WTC11 (cell line): ENCODE results near the gene GH2. TPM values are rescaled to one million over a fixed set of nuclear protein-coding genes. Genes with fewer than 3 reads are reported as not detected.

Source experiments
- ATAC-seq: fragments of 200-7000 bp; cut with Tn5 transposase; 2 replicates; pipeline ENCODE4 v1.10.0; 2021; ENCODE audit warnings: mild to moderate bottlenecking, moderate library complexity
- CTCF ChIA-PET: fragments of 300-600 bp; sonication (Branson Sonifier 250); formaldehyde crosslinking; loops from one replicate; lab custom pipeline; 2021; ENCODE audit warnings: antibody characterized with exemption; lab: Charles Lee
- POLR2A ChIA-PET: fragments of 350-600 bp; sonication (Branson Sonifier 250); formaldehyde crosslinking; loops from one replicate; lab custom pipeline; 2021; ENCODE audit warnings: antibody characterized with exemption; lab: Charles Lee
- DNase-seq: peaks from one replicate; pipeline ENCODE4 v3.0.0; 2021; ENCODE audit warnings: low spot score
- H3K27ac Mint-ChIP-seq: 2 replicates; pipeline ENCODE4 v1.8.0; 2021; ENCODE audit warnings: mixed read lengths
- H3K27me3 Mint-ChIP-seq: 2 replicates; pipeline ENCODE4 v1.8.0; 2021; ENCODE audit warnings: low read depth, mild to moderate bottlenecking, moderate library complexity, mixed read lengths
- H3K36me3 Mint-ChIP-seq: 2 replicates; pipeline ENCODE4 v1.8.0; 2021; ENCODE audit warnings: mixed read lengths
- H3K4me1 Mint-ChIP-seq: 2 replicates; pipeline ENCODE4 v1.8.0; 2022; ENCODE audit warnings: mixed read lengths
- H3K4me3 Mint-ChIP-seq: 2 replicates; pipeline ENCODE4 v1.8.0; 2021; ENCODE audit warnings: mild to moderate bottlenecking, moderate library complexity, mixed read lengths
- H3K9me3 Mint-ChIP-seq: 2 replicates; pipeline ENCODE4 v1.8.0; 2021; ENCODE audit warnings: mixed read lengths
- total RNA-seq: library from RNA; stranded (reverse); gene quantifications from 3 replicates; pipeline ENCODE4 v1.2.3, GENCODE V29; 2021
- TF ChIP-seq, protein P1 (sequence below): sonication (generic); formaldehyde crosslinking; IDR thresholded peaks from 2 replicates; pipeline ENCODE4 v1.8.1; 2022; ENCODE audit warnings: mild to moderate bottlenecking, missing genetic modification reagents, moderate library complexity, borderline replicate concordance

Gene GH2
- total RNA-seq, 1 experiment from 2014 or later, result 0.35 TPM

DNA sequence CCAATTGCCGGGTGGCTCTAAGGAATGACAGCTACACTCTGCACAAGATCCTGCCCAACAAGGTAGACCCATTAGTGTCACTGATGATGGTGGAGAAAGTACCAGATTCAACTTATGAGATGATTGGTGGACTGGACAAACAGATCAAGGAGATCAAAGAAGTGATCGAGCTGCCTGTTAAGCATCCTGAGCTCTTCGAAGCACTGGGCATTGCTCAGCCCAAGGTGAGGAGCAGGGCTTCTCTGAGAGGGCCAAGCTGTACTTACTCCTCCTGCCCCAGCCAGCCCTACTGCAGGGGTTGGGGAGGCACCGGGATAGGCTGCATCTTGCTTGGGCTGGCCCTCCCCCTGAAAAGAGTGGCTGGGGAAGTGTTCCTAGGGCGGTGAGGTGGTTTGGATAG is 51.5 kb downstream of the GH2 start:
- Mint-ChIP-seq H3K4me1 (peaks cover 21% of the 10 kb centered on the region), H3K27ac (no peak overlapping the region), H3K9me3 (no peaks in the 10 kb centered on the region), H3K4me3 (no peak overlapping the region), H3K36me3 (peaks cover 70% of the 10 kb centered on the region), H3K27me3 (no peaks in the 10 kb centered on the region)
- ATAC-seq (no peak), DNase-seq (no peak)
- TF ChIP-seq, protein P1, sequence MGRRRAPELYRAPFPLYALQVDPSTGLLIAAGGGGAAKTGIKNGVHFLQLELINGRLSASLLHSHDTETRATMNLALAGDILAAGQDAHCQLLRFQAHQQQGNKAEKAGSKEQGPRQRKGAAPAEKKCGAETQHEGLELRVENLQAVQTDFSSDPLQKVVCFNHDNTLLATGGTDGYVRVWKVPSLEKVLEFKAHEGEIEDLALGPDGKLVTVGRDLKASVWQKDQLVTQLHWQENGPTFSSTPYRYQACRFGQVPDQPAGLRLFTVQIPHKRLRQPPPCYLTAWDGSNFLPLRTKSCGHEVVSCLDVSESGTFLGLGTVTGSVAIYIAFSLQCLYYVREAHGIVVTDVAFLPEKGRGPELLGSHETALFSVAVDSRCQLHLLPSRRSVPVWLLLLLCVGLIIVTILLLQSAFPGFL (CRISPR knock-in tag), result no peak
- ChIA-PET CTCF (interaction anchor here (4.4 kb wide), 1 partner anchor 9 kb away, joined by 16 read pairs; no protein-coding TSS in a partner anchor), POLR2A (no interaction called here)

Other genes starting within 250 kb of the GH2 start
- gene LIMD2, start 181.8 kb downstream of the GH2 start, total RNA-seq, result 83.4 to 91.8 TPM (median 88.4 TPM) in 3 replicates
- gene STRADA, start 140.1 kb downstream of the GH2 start, total RNA-seq, result 36.6 to 43.1 TPM (median 41.2 TPM) in 3 replicates
- gene CCDC47, start 108.3 kb downstream of the GH2 start, total RNA-seq, result 63.0 to 70.9 TPM (median 63.9 TPM) in 3 replicates
- 102 to 128 TPM (median 106 TPM) in 3 replicates for gene DDX42, start 107.8 kb downstream of the GH2 start, total RNA-seq
- gene PSMC5, start 54.5 kb downstream of the GH2 start, total RNA-seq, result 135 to 152 TPM (median 149 TPM) in 3 replicates
- 47.7 to 62.1 TPM (median 52.0 TPM) in 3 replicates for gene FTSJ3, start 54.3 kb downstream of the GH2 start, total RNA-seq
- gene SMARCD2, start 39.3 kb downstream of the GH2 start, total RNA-seq, result 80.1 to 106 TPM (median 86.7 TPM) in 3 replicates
- gene CSH2, start 8.3 kb downstream of the GH2 start, total RNA-seq, result not detected in 3 replicates
- not detected in 3 replicates for gene CSH1, start 14.6 kb upstream of the GH2 start, total RNA-seq
- gene CSHL1, start 29.3 kb upstream of the GH2 start, total RNA-seq, result not detected in 3 replicates
- not detected in 3 replicates for gene GH1, start 36.9 kb upstream of the GH2 start, total RNA-seq
- gene CD79B, start 50.4 kb upstream of the GH2 start, total RNA-seq, result 3.0 to 3.5 TPM (median 3.2 TPM) in 3 replicates
- 5.2 to 5.8 TPM (median 5.5 TPM) in 3 replicates for gene SCN4A, start 91.0 kb upstream of the GH2 start, total RNA-seq
- 0.64 to 1.1 TPM (median 0.85 TPM) in 3 replicates for gene PRR29, start 116.4 kb upstream of the GH2 start, total RNA-seq
- 0.33 to 0.57 TPM (median 0.44 TPM) in 3 replicates for gene ICAM2, start 138.7 kb upstream of the GH2 start, total RNA-seq
- gene ERN1, start 248.2 kb upstream of the GH2 start, total RNA-seq, result 6.5 to 8.6 TPM (median 7.6 TPM) in 3 replicates